GM23338 (cell line): Measurements from ENCODE around the gene LMO1. TPM values are rescaled to one million over a fixed set of nuclear protein-coding genes. Genes with fewer than 3 reads are reported as not detected.

Experiments used
- ATAC-seq: fragments of 200-7000 bp; cut with Tn5 transposase; 3 replicates; pipeline ENCODE4 v1.9.1; 2020
- DNase-seq: peaks from one replicate; pipeline ENCODE4 v3.0.0-alpha.2; 2015; ENCODE audit warnings: low spot score
- H2AFZ ChIP-seq: fragments of 200-600 bp; sonication (generic); 2 replicates; pipeline ENCODE4 v1.8.0; 2016; ENCODE audit warnings: antibody characterized with exemption, mild to moderate bottlenecking, moderate library complexity
- H3F3A ChIP-seq: fragments of 200-600 bp; sonication (generic); replicated peaks from 2 replicates; pipeline ENCODE4 v1.8.0; 2017; ENCODE audit warnings: antibody characterized with exemption, mixed run types, low read depth
- H3K27ac ChIP-seq: fragments of 200-600 bp; sonication (generic); 2 replicates; pipeline ENCODE4 v1.6.1; 2016; ENCODE audit warnings: low read depth
- H3K27me3 ChIP-seq: fragments of 200-600 bp; sonication (generic); 2 replicates; pipeline ENCODE4 v1.8.0; 2016; ENCODE audit warnings: mild to moderate bottlenecking, mixed run types, moderate library complexity; ENCODE audit not compliant: insufficient read depth
- H3K36me3 ChIP-seq: fragments of 200-600 bp; sonication (generic); 2 replicates; pipeline ENCODE4 v1.8.0; 2016; ENCODE audit warnings: mild to moderate bottlenecking; ENCODE audit not compliant: insufficient read depth
- H3K4me1 ChIP-seq: fragments of 200-600 bp; sonication (generic); 2 replicates; pipeline ENCODE4 v1.8.0; 2016; ENCODE audit warnings: mild to moderate bottlenecking, moderate library complexity; ENCODE audit not compliant: insufficient read depth
- H3K4me2 ChIP-seq: fragments of 200-600 bp; sonication (generic); 2 replicates; pipeline ENCODE4 v1.7.1; 2017; ENCODE audit warnings: mixed run types
- H3K4me3 ChIP-seq: fragments of 200-600 bp; sonication (generic); 2 replicates; pipeline ENCODE4 v1.6.1; 2016; ENCODE audit warnings: mixed run types
- H3K79me2 ChIP-seq: fragments of 200-600 bp; sonication (generic); replicated peaks from 2 replicates; pipeline ENCODE4 v1.8.0; 2017; ENCODE audit warnings: mild to moderate bottlenecking; ENCODE audit not compliant: insufficient read depth
- H3K9me2 ChIP-seq: fragments of 200-600 bp; sonication (generic); 2 replicates; pipeline ENCODE4 v1.8.0; 2017; ENCODE audit not compliant: insufficient read depth
- H4K20me1 ChIP-seq: fragments of 200-600 bp; sonication (generic); replicated peaks from 2 replicates; pipeline ENCODE4 v1.8.0; 2017; ENCODE audit warnings: mild to moderate bottlenecking; ENCODE audit not compliant: insufficient read depth
- H3K27ac Mint-ChIP-seq: 2 replicates; pipeline ENCODE4 v1.8.0; 2020; ENCODE audit warnings: inconsistent platforms, mild to moderate bottlenecking, moderate library complexity, mixed read lengths
- H3K27me3 Mint-ChIP-seq: 3 replicates; pipeline ENCODE4 v1.8.0; 2022; ENCODE audit warnings: low read depth, mild to moderate bottlenecking, moderate library complexity, mixed read lengths, inconsistent platforms; ENCODE audit not compliant: insufficient read depth, poor library complexity
- H3K36me3 Mint-ChIP-seq: 3 replicates; pipeline ENCODE4 v1.8.0; 2021; ENCODE audit warnings: low read depth, mild to moderate bottlenecking, inconsistent platforms, moderate library complexity, mixed read lengths
- H3K4me1 Mint-ChIP-seq: 3 replicates; pipeline ENCODE4 v1.8.0; 2020; ENCODE audit warnings: mild to moderate bottlenecking, inconsistent platforms, mixed read lengths
- H3K4me3 Mint-ChIP-seq: 3 replicates; pipeline ENCODE4 v1.8.0; 2021; ENCODE audit warnings: moderate library complexity, mild to moderate bottlenecking, inconsistent platforms, mixed read lengths
- H3K9me3 Mint-ChIP-seq: 3 replicates; pipeline ENCODE4 v1.8.0; 2020; ENCODE audit warnings: moderate library complexity, mild to moderate bottlenecking, inconsistent platforms, mixed read lengths
- CREB1 ChIP-seq: fragments of 250-450 bp; sonication (Bioruptor Pico); IDR thresholded peaks from 2 replicates; pipeline ENCODE4 v1.5.0; 2020; ENCODE audit warnings: low read depth, mild to moderate bottlenecking, moderate library complexity
- ETS1 ChIP-seq: IDR thresholded peaks from 2 replicates; pipeline ENCODE4 v1.6.1; 2016; ENCODE audit warnings: antibody characterized with exemption
- EZH2phosphoT487 ChIP-seq: fragments of 200-600 bp; sonication (generic); IDR thresholded peaks from one replicate; pipeline ENCODE4 v1.8.1; 2018; ENCODE audit warnings: antibody characterized with exemption; ENCODE audit not compliant: unreplicated experiment
- JUNB ChIP-seq: IDR thresholded peaks from one replicate; pipeline ENCODE4 v1.6.1; 2016; ENCODE audit warnings: antibody characterized with exemption; ENCODE audit not compliant: unreplicated experiment
- NANOG ChIP-seq: IDR thresholded peaks from 2 replicates; pipeline ENCODE4 v1.6.1; 2016; ENCODE audit warnings: antibody characterized with exemption, borderline replicate concordance
- REST ChIP-seq: IDR thresholded peaks from one replicate; pipeline ENCODE4 v1.6.1; 2018; ENCODE audit warnings: antibody characterized with exemption; ENCODE audit not compliant: unreplicated experiment
- ZNF114 ChIP-seq: fragments of 250-450 bp; sonication (Bioruptor Pico); IDR thresholded peaks from 2 replicates; pipeline ENCODE4 v1.5.0; 2020; ENCODE audit warnings: mild to moderate bottlenecking, moderate library complexity
- polyA plus RNA-seq: library from polyadenylated mRNA; unstranded; fragments of >200 nt; fragmentation: Nextera tagmentation; extraction: Ambion mirVana; gene quantifications from 2 replicates; pipeline ENCODE4 v1.2.1, GENCODE V29; 2016
- total RNA-seq: library from RNA; depleted of rRNA; stranded (reverse); fragments of >200 nt; shearing (Covaris generic); gene quantifications from 2 replicates; pipeline ENCODE4 v1.2.3, GENCODE V29; 2014
- TF ChIP-seq, protein P1 (sequence below): fragments of 250-450 bp; sonication (Bioruptor Pico); IDR thresholded peaks from 2 replicates; pipeline ENCODE4 v1.5.0; 2020; ENCODE audit warnings: mild to moderate bottlenecking, moderate library complexity

Gene LMO1
- total and polyA plus RNA-seq, 2 experiments from 2014 or later: 0.40 TPM; not detected in 1

DNA sequence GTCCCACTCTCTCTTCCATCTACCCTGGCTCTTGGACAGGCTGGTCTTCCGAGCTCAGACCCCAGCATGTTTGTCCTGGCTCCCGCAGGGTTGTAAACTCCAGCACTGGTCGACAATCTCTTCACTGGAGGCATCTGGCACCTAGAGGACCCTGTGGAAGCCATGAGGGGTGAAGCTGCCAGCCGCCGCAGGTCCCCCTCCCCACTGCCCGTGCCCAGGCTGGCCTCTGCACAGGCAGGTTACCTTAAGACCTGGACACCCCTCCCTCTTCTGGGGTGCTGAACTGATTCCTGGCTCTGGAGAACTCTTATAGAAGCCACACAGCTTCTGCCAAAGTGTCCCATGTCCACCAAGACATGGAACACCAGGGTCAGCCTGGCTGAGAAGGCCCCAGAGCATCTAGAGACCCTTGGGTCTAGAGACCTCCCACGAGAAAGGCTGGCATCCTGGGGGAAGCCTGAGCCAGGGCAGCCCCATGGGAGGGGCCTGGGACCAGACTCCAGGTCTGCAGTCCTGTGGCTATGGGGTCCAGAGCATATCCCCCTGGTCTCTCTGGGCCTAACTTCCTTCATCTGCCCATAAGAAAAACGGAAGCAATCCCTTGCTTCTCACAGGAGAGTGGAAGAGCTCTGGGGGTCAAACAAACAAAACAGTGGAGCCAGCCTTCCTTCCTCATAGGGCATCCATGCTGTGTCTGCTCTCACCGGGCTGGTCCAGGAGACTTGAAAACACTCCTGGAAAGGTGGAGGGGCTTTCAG is 30.6 kb downstream of the LMO1 start:
- Histone ChIP-seq H3K79me2 (no peaks in the 10 kb centered on the region), H3F3A (no peaks in the 10 kb centered on the region), H3K9me2 (no peaks in the 10 kb centered on the region), H3K4me3 (no peak overlapping the region), H3K36me3 (no peaks in the 10 kb centered on the region), H3K27me3 (no peaks in the 10 kb centered on the region), H2AFZ (no peak overlapping the region), H4K20me1 (no peaks in the 10 kb centered on the region), H3K27ac (no peak overlapping the region), H3K4me2 (no peak overlapping the region), H3K4me1 (no peaks in the 10 kb centered on the region)
- DNase-seq (no peak), ATAC-seq (no peak)
- Mint-ChIP-seq H3K27me3 (peaks cover 10% of the 10 kb centered on the region), H3K36me3 (no peaks in the 10 kb centered on the region), H3K4me3 (no peak overlapping the region), H3K27ac (no peak overlapping the region), H3K4me1 (peaks cover 11% of the 10 kb centered on the region), H3K9me3 (no peaks in the 10 kb centered on the region)
- TF ChIP-seq ZNF114 (CRISPR knock-in tag) (no peak), ETS1 (no peak), EZH2phosphoT487 (no peak), JUNB (no peak), REST (no peak), NANOG (no peak), CREB1 (no peak)
- TF ChIP-seq, protein P1, sequence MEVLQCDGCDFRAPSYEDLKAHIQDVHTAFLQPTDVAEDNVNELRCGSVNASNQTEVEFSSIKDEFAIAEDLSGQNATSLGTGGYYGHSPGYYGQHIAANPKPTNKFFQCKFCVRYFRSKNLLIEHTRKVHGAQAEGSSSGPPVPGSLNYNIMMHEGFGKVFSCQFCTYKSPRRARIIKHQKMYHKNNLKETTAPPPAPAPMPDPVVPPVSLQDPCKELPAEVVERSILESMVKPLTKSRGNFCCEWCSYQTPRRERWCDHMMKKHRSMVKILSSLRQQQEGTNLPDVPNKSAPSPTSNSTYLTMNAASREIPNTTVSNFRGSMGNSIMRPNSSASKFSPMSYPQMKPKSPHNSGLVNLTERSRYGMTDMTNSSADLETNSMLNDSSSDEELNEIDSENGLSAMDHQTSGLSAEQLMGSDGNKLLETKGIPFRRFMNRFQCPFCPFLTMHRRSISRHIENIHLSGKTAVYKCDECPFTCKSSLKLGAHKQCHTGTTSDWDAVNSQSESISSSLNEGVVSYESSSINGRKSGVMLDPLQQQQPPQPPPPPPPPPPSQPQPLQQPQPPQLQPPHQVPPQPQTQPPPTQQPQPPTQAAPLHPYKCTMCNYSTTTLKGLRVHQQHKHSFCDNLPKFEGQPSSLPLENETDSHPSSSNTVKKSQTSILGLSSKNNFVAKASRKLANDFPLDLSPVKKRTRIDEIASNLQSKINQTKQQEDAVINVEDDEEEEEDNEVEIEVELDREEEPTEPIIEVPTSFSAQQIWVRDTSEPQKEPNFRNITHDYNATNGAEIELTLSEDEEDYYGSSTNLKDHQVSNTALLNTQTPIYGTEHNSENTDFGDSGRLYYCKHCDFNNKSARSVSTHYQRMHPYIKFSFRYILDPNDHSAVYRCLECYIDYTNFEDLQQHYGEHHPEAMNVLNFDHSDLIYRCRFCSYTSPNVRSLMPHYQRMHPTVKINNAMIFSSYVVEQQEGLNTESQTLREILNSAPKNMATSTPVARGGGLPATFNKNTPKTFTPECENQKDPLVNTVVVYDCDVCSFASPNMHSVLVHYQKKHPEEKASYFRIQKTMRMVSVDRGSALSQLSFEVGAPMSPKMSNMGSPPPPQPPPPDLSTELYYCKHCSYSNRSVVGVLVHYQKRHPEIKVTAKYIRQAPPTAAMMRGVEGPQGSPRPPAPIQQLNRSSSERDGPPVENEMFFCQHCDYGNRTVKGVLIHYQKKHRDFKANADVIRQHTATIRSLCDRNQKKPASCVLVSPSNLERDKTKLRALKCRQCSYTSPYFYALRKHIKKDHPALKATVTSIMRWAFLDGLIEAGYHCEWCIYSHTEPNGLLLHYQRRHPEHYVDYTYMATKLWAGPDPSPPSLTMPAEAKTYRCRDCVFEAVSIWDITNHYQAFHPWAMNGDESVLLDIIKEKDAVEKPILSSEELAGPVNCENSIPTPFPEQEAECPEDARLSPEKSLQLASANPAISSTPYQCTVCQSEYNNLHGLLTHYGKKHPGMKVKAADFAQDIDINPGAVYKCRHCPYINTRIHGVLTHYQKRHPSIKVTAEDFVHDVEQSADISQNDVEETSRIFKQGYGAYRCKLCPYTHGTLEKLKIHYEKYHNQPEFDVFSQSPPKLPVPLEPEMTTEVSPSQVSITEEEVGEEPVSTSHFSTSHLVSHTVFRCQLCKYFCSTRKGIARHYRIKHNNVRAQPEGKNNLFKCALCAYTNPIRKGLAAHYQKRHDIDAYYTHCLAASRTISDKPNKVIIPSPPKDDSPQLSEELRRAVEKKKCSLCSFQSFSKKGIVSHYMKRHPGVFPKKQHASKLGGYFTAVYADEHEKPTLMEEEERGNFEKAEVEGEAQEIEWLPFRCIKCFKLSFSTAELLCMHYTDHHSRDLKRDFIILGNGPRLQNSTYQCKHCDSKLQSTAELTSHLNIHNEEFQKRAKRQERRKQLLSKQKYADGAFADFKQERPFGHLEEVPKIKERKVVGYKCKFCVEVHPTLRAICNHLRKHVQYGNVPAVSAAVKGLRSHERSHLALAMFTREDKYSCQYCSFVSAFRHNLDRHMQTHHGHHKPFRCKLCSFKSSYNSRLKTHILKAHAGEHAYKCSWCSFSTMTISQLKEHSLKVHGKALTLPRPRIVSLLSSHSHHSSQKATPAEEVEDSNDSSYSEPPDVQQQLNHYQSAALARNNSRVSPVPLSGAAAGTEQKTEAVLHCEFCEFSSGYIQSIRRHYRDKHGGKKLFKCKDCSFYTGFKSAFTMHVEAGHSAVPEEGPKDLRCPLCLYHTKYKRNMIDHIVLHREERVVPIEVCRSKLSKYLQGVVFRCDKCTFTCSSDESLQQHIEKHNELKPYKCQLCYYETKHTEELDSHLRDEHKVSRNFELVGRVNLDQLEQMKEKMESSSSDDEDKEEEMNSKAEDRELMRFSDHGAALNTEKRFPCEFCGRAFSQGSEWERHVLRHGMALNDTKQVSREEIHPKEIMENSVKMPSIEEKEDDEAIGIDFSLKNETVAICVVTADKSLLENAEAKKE (CRISPR knock-in tag): no peak
